ENCODE data around the gene S100A12. TPM values are rescaled to one million over a fixed set of nuclear protein-coding genes. Genes with fewer than 3 reads are reported as not detected.

S100A12 gene
- total and polyA plus RNA-seq, 9 of the 15 experiments (the other 6 are each of a cell fraction or from before 2014, with no cell fraction given): not detected

DNA sequence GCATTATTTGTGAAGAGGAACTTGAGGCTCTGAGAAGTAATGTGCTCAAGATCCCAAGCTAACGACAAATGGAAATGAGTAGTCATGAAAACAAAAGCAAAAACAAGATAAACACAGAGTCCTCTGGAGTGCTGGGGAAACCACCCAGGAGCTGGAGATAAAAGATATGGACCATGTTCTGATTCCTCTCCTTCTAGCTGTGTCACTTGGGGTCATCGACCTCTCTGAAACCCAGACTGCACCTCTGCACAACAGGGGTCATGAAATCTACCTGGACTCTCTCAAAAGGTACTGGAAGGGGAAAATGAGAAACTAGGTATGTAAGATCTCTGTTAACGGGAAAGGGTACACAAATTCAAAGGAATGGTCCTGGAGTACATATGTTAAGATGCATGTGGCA, 33.2 kb downstream of the S100A12 start (continued):
- TF ChIP-seq, protein P1, sequence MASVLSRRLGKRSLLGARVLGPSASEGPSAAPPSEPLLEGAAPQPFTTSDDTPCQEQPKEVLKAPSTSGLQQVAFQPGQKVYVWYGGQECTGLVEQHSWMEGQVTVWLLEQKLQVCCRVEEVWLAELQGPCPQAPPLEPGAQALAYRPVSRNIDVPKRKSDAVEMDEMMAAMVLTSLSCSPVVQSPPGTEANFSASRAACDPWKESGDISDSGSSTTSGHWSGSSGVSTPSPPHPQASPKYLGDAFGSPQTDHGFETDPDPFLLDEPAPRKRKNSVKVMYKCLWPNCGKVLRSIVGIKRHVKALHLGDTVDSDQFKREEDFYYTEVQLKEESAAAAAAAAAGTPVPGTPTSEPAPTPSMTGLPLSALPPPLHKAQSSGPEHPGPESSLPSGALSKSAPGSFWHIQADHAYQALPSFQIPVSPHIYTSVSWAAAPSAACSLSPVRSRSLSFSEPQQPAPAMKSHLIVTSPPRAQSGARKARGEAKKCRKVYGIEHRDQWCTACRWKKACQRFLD (CRISPR knock-in tag; IDR thresholded peaks at IDR 0.05): no peak
- TF ChIP-seq FOXM1 (IDR thresholded peaks at IDR 0.05; ENCODE audit: low read depth) (peak; percentile 67; the same call in 1 of the 2 replicates), FOXM1 (CRISPR knock-in tag; IDR thresholded peaks at IDR 0.05; ENCODE audit: low read depth) (no peak), GATA2 (CRISPR knock-in tag; IDR thresholded peaks at IDR 0.05) (peak; percentile 46; the same call in 1 of the 2 replicates), DPF2 (IDR thresholded peaks at IDR 0.05) (peak; percentile 53), ZNF436 (CRISPR knock-in tag; IDR thresholded peaks at IDR 0.05) (no peak), KDM1A (IDR thresholded peaks at IDR 0.05) (peak; percentile 92 to 95), CBFA2T2 (conservative IDR thresholded peaks at IDR 0.05) (peak; percentile 88), HDAC2 (IDR thresholded peaks at IDR 0.05) (peak; percentile 91; the same call in 1 of the 2 replicates), JUND (IDR thresholded peaks at IDR 0.05; ENCODE audit: borderline replicate concordance, low read depth, low read length) (peak; percentile 47; the same call in 1 of the 2 replicates), JUND (tag; IDR thresholded peaks at IDR 0.05; ENCODE audit: borderline replicate concordance, low read depth, low read length) (no peak; the same call in 2 of the 3 replicates), KLF10 (CRISPR knock-in tag; IDR thresholded peaks at IDR 0.05) (no peak), HDAC1 (IDR thresholded peaks at IDR 0.05) (peak in 1 of 2 experiments; percentile 82; a peak in 2 of 4 replicates), NFIC (IDR thresholded peaks at IDR 0.05) (peak; percentile 51), MTA1 (IDR thresholded peaks at IDR 0.05; ENCODE audit: borderline replicate concordance) (peak; percentile 59), LEF1 (IDR thresholded peaks at IDR 0.05) (peak; percentile 60; the same call in 1 of the 2 replicates), PTTG1 (tag; IDR thresholded peaks at IDR 0.05; ENCODE audit: low read depth) (no peak), EP300 (IDR thresholded peaks at IDR 0.05; ENCODE audit: low read length) (peak; percentile 93), CBFA2T3 (IDR thresholded peaks at IDR 0.05) (peak; percentile 88), MTA2 (IDR thresholded peaks at IDR 0.05; ENCODE audit: low read depth) (peak; percentile 81)
- TF ChIP-seq, protein P2, sequence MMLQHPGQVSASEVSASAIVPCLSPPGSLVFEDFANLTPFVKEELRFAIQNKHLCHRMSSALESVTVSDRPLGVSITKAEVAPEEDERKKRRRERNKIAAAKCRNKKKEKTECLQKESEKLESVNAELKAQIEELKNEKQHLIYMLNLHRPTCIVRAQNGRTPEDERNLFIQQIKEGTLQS (IDR thresholded peaks at IDR 0.05): peak; percentile 35; the same call in 1 of the 2 replicates
- TF ChIP-seq, protein P2 (CRISPR knock-in tag; conservative IDR thresholded peaks at IDR 0.05): no peak
